Glutamatergic neuron (in vitro differentiated cells): ENCODE results near the gene PYGO2. TPM values are rescaled to one million over a fixed set of nuclear protein-coding genes. Genes with fewer than 3 reads are reported as not detected.

Experiments used
- DNase-seq: peaks from one replicate; pipeline ENCODE4 v3.0.0; 2022
- H3K27ac Mint-ChIP-seq: one replicate; pipeline ENCODE4 v1.8.0; 2020; ENCODE audit warnings: mild to moderate bottlenecking, mixed read lengths, inconsistent platforms; ENCODE audit not compliant: unreplicated experiment
- H3K27me3 Mint-ChIP-seq: one replicate; pipeline ENCODE4 v1.8.0; 2020; ENCODE audit warnings: mild to moderate bottlenecking, moderate library complexity, mixed read lengths, inconsistent platforms; ENCODE audit not compliant: unreplicated experiment
- H3K36me3 Mint-ChIP-seq: one replicate; pipeline ENCODE4 v1.8.0; 2020; ENCODE audit warnings: mild to moderate bottlenecking, mixed read lengths, inconsistent platforms; ENCODE audit not compliant: unreplicated experiment
- H3K4me1 Mint-ChIP-seq: one replicate; pipeline ENCODE4 v1.8.0; 2020; ENCODE audit warnings: mild to moderate bottlenecking, low read depth, mixed read lengths, inconsistent platforms; ENCODE audit not compliant: unreplicated experiment
- H3K4me3 Mint-ChIP-seq: one replicate; pipeline ENCODE4 v1.8.0; 2020; ENCODE audit warnings: mild to moderate bottlenecking, mixed read lengths, inconsistent platforms; ENCODE audit not compliant: unreplicated experiment
- H3K9me3 Mint-ChIP-seq: one replicate; pipeline ENCODE4 v1.8.0; 2020; ENCODE audit warnings: mild to moderate bottlenecking, moderate library complexity, mixed read lengths, inconsistent platforms; ENCODE audit not compliant: unreplicated experiment
- CTCF ChIP-seq: fragments of 200-600 bp; sonication (generic); IDR thresholded peaks from one replicate; pipeline ENCODE4 v1.5.0; 2021; ENCODE audit not compliant: partially characterized antibody, unreplicated experiment
- total RNA-seq: library from RNA; stranded (reverse); fragmentation: NEBNext Ultra II Directional; extraction: Animal tissue kit (Norgen Biotek cat#: 25700); gene quantifications from one replicate; pipeline ENCODE4 v1.2.1, GENCODE V29; 2021; ENCODE audit not compliant: unreplicated experiment

The PYGO2 gene
- total RNA-seq, 1 donor from 2014 or later: 32.7 TPM

- peaks cover 21% of the 10 kb centered on the region for H3K4me1 Mint-ChIP-seq
- peaks cover 9% of the 10 kb centered on the region for H3K27me3 Mint-ChIP-seq
- no peak overlapping the region for H3K4me3 Mint-ChIP-seq
- H3K36me3 Mint-ChIP-seq: no peaks in the 10 kb centered on the region
- peaks cover 2% of the 10 kb centered on the region for H3K9me3 Mint-ChIP-seq
- no peak for TF ChIP-seq CTCF
- no peak overlapping the region for H3K27ac Mint-ChIP-seq
- no peak for DNase-seq
Observed at GRCh38 chr1:154948079-154948478, 13.5 kb downstream of the PYGO2 start.

GRCh38 chr1:154945962-154946850, 15.4 kb downstream of the PYGO2 start:
- no peak for TF ChIP-seq CTCF
- no peak overlapping the region for H3K4me3 Mint-ChIP-seq
- peaks cover 1% of the 10 kb centered on the region for H3K9me3 Mint-ChIP-seq
- H3K4me1 Mint-ChIP-seq: peaks cover 10% of the 10 kb centered on the region
- H3K27me3 Mint-ChIP-seq: peaks cover 6% of the 10 kb centered on the region
- no peaks in the 10 kb centered on the region for H3K36me3 Mint-ChIP-seq
- no peak for DNase-seq
- H3K27ac Mint-ChIP-seq: no peak overlapping the region

GRCh38 chr1:154945160-154945961, 16.2 kb downstream of the PYGO2 start:
- Mint-ChIP-seq H3K4me3 (no peak overlapping the region), H3K27ac (no peak overlapping the region), H3K9me3 (peaks cover 1% of the 10 kb centered on the region), H3K4me1 (peaks cover 19% of the 10 kb centered on the region), H3K27me3 (peaks cover 3% of the 10 kb centered on the region), H3K36me3 (no peaks in the 10 kb centered on the region)
- no peak for TF ChIP-seq CTCF
- DNase-seq: no peak

- peaks cover 1% of the 10 kb centered on the region for H3K9me3 Mint-ChIP-seq
- no peaks in the 10 kb centered on the region for H3K36me3 Mint-ChIP-seq
- TF ChIP-seq CTCF: no peak
- H3K4me1 Mint-ChIP-seq: peaks cover 19% of the 10 kb centered on the region
- no peak overlapping the region for H3K27ac Mint-ChIP-seq
- no peak overlapping the region for H3K4me3 Mint-ChIP-seq
- peaks cover 3% of the 10 kb centered on the region for H3K27me3 Mint-ChIP-seq
- no peak for DNase-seq
Observed at GRCh38 chr1:154944401-154945159, 17.0 kb downstream of the PYGO2 start.
